Osteocyte (in vitro differentiated cells): Measurements from ENCODE around the gene SUPV3L1. TPM values are rescaled to one million over a fixed set of nuclear protein-coding genes. Genes with fewer than 3 reads are reported as not detected.

Experiments
- DNase-seq: peaks from one replicate; pipeline ENCODE4 v3.0.0; 2021; ENCODE audit warnings: mixed read lengths; ENCODE audit not compliant: unreplicated experiment; ENCODE audit errors: extremely low spot score
- H3K27ac Mint-ChIP-seq: one replicate; pipeline ENCODE4 v1.8.0; 2021; ENCODE audit warnings: mild to moderate bottlenecking, mixed read lengths; ENCODE audit not compliant: unreplicated experiment
- H3K27me3 Mint-ChIP-seq: one replicate; pipeline ENCODE4 v1.8.0; 2021; ENCODE audit warnings: mixed read lengths; ENCODE audit not compliant: unreplicated experiment
- H3K36me3 Mint-ChIP-seq: one replicate; pipeline ENCODE4 v1.8.0; 2021; ENCODE audit warnings: mixed read lengths; ENCODE audit not compliant: unreplicated experiment
- H3K4me1 Mint-ChIP-seq: one replicate; pipeline ENCODE4 v1.8.0; 2021; ENCODE audit warnings: mixed read lengths; ENCODE audit not compliant: unreplicated experiment
- H3K4me3 Mint-ChIP-seq: one replicate; pipeline ENCODE4 v1.8.0; 2021; ENCODE audit warnings: mild to moderate bottlenecking, moderate library complexity, mixed read lengths; ENCODE audit not compliant: unreplicated experiment
- H3K9me3 Mint-ChIP-seq: one replicate; pipeline ENCODE4 v1.8.0; 2021; ENCODE audit warnings: mixed read lengths; ENCODE audit not compliant: unreplicated experiment
- CTCF ChIP-seq: fragments of 200-600 bp; sonication (generic); IDR thresholded peaks from 2 replicates; pipeline ENCODE4 v1.5.0; 2021; ENCODE audit warnings: antibody characterized with exemption, mild to moderate bottlenecking, moderate library complexity
- total RNA-seq: library from RNA; stranded (reverse); gene quantifications from 2 replicates; pipeline ENCODE4 v1.2.1, GENCODE V29; 2021

The SUPV3L1 gene
- total RNA-seq, 1 donor from 2014 or later: 27.3 TPM

GRCh38 chr10:69211104-69211503 lies 31.1 kb downstream of the SUPV3L1 start:
- no peak overlapping the region for H3K27ac Mint-ChIP-seq
- peaks cover 24% of the 10 kb centered on the region for H3K36me3 Mint-ChIP-seq
- no peak for DNase-seq
- H3K4me1 Mint-ChIP-seq: no peaks in the 10 kb centered on the region
- H3K4me3 Mint-ChIP-seq: no peak overlapping the region
- peaks cover 7% of the 10 kb centered on the region for H3K9me3 Mint-ChIP-seq
- H3K27me3 Mint-ChIP-seq: no peaks in the 10 kb centered on the region
- TF ChIP-seq CTCF: no peak

- Mint-ChIP-seq H3K27me3 (no peaks in the 10 kb centered on the region), H3K27ac (no peak overlapping the region), H3K4me3 (no peak overlapping the region), H3K9me3 (peaks cover 7% of the 10 kb centered on the region), H3K4me1 (no peaks in the 10 kb centered on the region), H3K36me3 (peaks cover 20% of the 10 kb centered on the region)
- no peak for TF ChIP-seq CTCF
- no peak for DNase-seq
Measured at GRCh38 chr10:69211524-69211923, 31.5 kb downstream of the SUPV3L1 start.

- Mint-ChIP-seq H3K9me3 (peaks cover 7% of the 10 kb centered on the region), H3K4me3 (no peak overlapping the region), H3K27me3 (no peaks in the 10 kb centered on the region), H3K27ac (no peak overlapping the region), H3K36me3 (peaks cover 6% of the 10 kb centered on the region), H3K4me1 (peaks cover 7% of the 10 kb centered on the region)
- no peak for DNase-seq
- TF ChIP-seq CTCF: no peak
Measured at GRCh38 chr10:69213591-69214311, 33.7 kb downstream of the SUPV3L1 start.

- Mint-ChIP-seq H3K9me3 (peaks cover 7% of the 10 kb centered on the region), H3K4me3 (no peak overlapping the region)
Measured at GRCh38 chr10:69214666-69215131, 34.7 kb downstream of the SUPV3L1 start.

More at GRCh38 chr10:69214666-69215131, 34.7 kb downstream of the SUPV3L1 start:
- Mint-ChIP-seq H3K4me1 (peaks cover 13% of the 10 kb centered on the region), H3K27me3 (no peaks in the 10 kb centered on the region), H3K36me3 (no peaks in the 10 kb centered on the region), H3K27ac (no peak overlapping the region)
- TF ChIP-seq CTCF: no peak
- DNase-seq: no peak
